ENCODE data around the gene SYNPO2.

Gene SYNPO2

DNA sequence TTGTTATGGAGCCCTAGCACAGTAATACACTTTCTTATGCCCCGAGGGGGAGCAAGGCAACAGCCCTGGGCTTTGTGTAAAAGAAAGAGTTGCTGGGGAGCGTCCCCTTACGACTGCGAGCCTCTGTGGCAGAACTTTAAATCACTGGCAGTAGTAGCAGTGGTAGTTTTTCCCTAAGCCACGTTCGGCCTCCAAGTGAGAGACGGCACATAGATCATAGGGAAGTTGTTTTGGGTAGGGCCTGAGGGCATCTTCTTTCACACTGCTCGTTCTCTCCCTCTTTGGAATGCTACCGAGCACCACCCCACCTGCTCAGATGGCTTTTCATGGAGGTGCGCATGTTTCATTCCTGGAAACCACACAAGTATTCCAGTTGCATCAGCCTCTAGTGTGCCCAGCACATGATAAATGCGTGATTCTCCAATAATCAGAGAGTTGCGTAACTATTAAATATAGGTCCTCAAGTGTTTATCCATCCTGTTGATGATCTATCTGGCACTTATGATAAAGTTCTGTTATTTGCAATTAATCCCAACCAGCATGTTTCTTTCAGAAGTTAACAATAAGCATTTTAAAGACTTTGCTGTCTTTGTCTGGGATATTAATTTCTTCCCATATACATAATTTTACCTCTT lies 7.0 kb upstream of the SYNPO2 start:
- no peak for DNase-seq

DNA sequence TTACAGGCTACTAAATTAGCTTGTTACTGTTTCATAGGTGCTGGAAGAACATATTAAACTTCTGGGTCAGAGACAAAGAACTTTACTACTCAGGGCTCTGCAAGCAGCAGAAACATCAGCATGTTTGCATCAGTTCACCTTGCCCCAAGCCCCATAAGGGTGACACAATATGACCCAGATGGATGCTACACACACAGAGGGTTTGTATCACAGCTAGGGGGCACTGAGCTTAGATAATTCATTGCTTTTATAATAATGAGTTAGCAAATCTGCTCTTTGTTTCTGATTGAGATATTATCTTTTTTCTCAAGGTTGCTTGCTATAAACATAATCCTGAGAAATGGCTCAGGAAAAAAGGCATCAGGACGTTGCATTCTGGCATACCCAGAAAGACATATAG lies 4.8 kb upstream of the SYNPO2 start:
- DNase-seq = no peak

DNA sequence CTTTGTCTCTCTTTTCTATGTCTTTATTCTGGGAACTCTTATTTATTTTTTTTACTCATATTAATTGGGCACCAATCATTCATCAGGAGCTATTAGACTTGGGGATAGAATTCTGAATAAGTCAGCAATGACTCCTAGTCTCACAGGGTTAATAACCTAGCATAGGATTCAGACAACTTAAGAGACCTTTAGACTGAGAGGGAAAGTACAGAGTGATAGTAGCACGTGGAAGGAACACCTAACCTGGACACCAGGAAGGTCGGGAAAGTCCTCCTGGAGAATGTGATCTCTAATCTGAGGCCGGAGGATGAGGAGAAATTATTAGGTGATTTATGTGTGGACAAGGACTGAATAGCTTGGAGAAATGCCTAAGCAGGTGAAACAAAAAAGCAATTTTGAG lies 3.9 kb upstream of the SYNPO2 start:
- DNase-seq = no peak

DNA sequence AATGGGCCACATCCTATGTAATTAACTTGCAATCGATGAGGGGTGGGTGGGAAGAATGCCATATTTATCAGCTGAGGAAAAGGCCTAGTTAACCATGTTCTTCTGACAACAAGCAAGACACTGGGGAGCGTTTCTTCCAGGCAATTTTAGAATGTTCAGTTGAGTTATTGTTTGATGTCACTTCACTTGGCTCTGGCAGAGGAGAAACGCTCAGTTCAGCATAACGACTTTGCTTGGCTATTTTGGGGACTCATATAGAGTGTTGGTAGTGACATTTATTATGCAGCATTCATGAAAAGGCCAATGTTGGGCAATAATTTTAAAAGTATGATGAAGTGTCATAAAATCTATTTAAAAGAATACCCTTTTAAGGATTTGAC lies 648 bp downstream of the SYNPO2 start:
- DNase-seq = no peak

DNA sequence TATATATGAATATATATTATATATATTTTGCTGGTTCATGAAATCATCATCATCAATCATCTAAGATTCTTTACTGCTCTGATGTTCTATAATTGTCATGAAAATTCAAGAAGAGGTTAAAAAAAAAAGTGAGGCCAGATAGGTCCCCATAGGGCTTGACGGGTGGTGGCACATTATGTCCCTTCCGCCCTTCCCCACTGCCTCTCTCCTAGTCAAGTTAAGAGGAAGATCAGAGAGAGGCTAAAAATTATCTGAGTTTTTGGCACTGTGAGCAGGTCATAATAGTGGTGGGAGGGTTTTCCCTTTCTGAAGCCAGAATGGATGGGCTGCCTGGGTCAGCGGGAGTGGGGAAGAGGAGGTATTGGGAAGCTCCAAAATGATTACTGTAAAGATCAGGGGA lies 5.4 kb downstream of the SYNPO2 start:
- DNase-seq = no peak

DNA sequence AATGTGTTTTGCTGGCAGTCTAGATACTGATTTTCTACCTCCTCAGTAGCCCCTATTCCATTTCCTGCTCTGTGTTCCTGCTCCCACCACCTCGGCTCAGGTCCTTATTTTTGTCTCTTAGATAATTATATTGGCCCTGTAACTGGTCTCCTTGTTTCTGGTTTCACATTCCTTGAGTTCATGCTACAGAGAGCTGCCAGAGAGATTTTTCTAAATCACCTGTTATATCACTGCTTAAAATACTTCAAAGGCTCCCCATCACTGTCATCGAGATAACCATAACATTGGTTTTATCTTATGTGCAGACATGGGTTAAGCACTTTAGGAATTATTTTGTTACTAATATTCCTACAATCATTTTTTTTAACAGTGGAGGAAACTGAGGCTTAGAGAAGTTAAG lies 9.6 kb downstream of the SYNPO2 start:
- DNase-seq = no peak

DNA sequence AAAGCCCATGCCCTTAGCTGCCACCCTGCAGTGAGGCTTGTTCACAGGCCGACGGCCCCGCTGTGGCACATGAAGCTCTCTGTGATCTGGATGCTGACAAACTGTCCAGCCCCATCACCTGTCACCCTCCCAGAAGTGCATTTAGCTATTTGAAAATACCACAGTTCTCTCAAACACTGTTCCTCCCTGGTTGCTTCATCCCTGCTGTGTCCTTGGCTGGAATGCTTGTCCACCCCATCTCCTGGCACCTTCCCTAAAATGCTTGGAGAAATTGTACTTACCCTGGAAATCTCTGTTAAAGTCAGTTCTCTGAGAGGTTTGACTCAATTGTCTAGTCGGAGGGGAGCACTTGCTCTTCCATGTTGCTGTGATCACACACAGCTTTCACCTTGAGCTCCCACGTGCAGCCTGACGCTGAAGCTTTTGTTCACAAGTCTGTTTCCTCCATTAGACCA lies 10.1 kb downstream of the SYNPO2 start:
- DNase-seq = no peak

DNA sequence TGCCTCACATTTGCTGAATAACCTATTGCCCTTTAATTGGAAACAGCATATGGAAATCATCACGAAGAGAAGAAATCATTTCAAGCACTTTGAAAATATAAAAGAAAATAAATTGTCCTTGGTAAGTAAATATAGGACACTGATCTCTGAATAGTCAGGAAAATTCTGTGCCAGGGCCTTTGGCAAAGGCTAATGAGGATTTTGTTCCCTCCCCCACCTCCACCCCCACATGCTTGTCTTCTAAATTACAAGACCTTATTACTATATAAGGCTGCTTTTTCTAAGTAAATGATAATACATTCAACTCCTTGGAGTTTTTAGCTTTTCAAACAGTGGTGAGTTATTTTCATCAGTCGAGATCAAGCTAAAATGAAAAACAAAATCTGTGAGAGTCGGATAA lies 15.8 kb downstream of the SYNPO2 start:
- no peak for DNase-seq

DNA sequence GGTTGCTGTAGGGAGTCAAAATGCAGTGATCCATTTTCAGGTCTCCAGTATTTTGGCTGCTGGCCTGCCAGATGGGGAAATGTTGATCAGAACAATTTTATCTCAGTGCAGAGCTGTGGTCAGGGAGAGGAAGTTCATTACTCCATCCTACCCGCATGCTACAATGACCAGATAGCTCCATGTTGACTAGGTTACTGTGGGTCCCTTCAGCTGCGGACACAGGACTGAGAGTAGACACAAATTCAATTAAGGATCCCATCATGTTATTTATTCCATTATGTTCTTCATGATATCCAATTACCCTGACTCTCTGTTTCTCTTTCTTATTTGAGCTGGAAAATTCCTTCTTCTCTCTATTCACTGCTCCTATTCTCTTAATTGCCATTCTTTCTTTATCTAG lies 16.3 kb downstream of the SYNPO2 start:
- DNase-seq = no peak

DNA sequence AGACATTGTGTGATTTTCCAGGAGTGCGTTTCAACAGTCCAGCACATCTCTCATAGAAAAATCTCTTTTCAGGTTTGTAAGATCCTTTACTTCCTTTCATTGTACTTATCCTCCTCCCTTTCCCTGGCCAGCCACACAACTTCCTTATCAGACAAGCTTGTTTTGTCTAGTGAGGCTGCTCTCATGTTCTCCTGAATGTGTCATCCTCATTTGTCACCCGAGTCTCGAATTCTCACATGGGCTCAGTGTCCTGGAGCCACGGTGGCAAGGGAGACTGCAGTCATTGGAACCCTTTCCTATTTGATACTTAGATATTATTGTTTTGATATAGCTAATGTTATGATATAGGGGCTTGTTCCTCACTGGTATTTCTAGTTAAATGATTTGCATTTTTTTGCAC lies 16.9 kb downstream of the SYNPO2 start:
- DNase-seq = no peak

DNA sequence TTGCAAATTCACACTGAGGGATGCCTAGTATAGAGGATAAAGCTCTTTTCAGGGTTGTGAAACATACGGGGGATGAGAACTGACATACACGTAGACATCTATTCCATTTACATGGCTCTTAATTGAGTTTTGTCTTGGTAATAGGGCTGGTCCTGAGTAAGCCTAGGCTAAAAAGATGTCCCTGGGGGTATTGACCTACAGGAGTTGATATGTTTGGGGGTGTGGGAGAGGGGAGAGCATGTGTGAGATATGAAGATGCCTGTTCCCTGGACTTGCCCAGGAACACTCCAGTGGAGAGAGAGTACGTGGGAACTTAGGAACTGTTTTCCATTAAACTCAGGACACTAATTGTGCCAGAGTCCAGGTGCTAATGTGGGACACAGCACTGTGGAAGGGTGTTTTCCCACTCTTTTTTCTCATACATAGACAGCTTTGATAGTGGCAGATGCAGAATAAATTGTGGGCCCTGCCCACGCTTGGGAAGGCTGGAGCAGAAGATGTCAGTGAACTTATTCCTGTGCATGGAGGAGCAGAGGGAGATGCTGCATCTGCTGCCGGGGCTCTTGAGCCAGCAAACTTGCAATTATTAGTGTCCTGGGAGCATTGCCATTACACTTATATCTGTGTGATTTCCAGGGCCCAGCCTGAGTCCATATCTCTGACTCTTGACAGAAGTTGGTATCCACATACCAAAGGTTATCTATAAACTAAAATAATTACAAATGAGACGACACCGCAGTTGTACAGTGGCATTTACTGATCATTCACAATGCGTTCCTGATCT lies 20.7 kb downstream of the SYNPO2 start:
- no peak for DNase-seq

DNA sequence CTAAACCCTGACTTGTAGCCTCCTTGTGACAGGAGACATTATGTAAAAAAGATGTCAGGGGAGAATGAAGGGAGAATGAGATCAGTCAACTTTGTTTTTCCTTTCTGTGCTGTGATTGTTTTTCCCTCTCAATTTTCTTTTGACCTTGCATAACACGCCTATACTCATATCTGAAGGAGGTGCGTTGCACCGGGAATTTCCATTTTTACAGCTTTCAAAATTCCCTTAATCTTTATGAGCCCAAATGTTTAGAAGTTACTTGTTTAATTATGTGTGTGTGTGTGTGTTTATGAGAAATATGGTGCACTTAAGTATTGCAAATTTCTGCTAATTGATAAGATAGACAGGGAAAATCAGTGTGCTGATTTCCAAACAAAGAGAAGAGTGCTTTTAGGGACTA lies 21.6 kb downstream of the SYNPO2 start:
- DNase-seq = no peak

DNA sequence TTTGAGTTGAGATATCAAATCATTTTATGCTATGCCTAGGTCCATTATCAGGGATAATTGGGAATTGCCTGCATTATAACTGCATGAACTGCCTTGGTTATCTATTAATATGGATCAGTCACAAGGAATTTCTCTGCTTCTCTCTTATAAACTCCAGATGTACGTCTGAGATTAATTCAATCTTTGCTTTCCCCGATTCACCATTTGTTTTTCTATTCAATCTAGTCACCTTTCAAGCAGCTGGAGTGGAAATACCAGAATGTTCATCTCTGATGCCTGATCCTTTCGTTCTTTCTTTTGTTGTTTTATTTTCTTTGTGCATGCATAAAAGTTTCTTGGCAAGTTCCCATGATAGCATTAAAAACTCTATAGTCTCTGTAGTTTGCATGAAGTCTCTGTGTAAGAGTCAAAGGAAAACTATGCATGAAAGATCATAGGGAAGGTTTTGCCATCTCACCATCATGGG lies 22.6 kb downstream of the SYNPO2 start:
- no peak for DNase-seq

DNA sequence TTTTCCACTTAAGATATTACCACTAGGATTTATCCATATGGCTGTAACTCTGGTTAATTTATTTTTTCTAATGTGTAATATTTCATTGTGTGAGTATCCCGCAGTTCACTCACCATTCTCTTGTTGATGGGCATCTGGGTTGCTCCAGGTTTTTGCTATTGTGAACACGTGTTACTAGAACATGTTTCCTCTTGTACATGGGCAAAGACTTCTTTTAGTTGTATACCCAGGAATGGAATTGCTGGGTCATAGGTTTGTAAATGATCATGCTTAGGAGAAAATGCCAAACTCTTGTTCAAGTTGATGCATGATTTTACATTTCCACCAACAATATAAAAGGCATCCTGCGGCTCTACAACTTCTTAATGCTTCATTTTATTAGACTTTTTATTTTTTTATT lies 26.8 kb downstream of the SYNPO2 start:
- no peak for DNase-seq

DNA sequence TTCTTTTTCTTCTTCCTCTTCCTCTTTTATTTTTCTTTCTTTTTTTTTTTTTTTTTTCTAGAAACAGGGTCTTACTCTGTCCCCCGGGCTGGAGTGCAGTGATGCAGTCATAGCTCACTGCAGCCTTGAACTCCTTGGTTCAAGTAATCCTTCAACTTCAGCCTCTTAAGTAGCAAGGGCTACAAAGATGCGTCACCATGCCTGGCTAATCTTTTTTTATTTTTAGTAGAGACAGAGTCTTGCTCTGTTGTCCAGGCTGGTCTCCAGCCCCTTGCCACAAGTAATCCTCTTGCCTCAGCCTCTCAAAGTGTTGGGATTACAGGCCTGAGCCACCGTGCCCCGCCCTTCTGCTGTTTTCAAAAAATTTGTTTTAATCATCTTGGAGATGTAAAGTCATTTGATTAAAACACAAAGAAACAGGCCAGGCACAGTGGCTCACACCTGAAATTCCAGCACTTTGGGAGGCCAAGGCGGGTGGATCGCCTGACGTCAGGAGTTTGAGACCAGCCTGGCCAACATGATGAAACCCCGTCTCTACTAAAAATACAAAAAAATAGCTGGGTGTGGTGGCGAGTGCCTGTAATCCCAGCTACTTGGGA lies 28.1 kb downstream of the SYNPO2 start:
- DNase-seq = no peak

DNA sequence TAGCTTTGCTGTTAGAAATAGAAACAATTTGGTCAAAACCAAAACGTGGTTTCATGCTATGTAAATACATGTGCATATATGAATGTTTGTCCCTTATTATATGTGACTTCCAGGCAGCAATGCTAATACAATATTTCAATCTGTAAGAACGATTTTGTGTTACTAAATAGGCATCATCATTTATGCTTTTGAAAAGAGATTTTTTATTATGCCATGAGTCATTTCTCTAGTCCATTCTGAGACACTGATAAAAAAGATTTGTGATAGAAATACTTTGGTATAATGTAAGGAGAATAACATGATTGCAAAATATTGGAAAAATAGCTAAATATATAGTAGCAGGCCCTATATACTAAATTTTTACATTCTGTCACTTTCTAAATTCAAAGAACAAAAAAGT lies 28.9 kb downstream of the SYNPO2 start:
- no peak for DNase-seq

DNA sequence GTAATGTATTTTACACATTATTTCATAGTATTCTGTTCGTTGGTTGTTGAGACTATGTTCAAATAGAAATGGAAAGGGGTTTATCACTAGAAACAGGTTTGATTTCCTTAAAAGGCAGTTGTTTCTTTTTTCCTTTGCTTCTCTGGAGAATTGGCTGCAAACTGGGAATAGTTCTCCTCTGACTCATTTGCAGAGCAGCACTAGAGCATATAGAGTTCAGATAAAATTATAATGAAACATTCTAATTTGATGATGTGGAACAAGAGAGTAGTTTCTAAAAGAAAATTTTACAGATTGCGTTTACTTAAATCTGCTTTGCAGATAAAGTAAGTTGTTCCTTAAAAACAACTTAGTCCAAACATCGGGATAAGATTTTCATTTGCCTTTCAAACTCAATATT lies 29.7 kb downstream of the SYNPO2 start:
- no peak for DNase-seq

DNA sequence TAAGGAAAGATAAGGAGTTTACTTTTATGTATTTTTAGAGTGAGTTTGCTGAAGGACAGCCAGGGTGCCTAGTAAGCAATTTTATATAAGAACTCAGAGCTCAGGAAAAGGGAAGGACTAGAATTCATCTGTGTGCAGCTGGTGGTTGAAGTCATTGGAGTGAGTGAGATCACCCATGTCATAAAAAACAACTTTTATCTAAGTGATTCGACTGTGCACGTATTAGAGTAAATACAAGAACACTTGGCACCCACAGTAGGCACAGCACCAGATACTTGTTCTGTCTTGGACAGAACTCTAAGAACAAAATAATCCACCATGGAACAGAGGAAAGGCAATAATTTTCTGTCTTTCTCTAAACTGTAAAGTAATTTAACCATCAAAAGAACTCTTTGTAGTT lies 31.6 kb downstream of the SYNPO2 start:
- no peak for DNase-seq

DNA sequence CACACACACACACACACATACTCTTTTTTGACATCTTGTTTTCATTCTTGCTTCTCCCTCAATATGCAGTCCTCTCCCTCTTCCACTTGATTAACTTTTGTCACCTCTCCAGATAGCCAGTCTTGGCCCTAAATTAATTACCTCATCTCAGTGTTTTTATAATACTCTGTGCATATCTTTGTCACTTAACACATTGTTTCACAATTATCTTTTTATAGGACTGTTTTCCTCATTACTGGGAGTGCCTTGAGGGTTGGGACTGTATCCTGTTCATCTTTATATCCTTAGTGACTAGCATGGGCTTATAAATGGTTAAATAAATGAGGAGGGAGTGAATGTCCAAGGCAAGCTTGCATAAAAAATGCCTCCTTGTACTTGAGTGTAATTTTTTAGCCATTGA lies 33.1 kb downstream of the SYNPO2 start:
- no peak for DNase-seq

DNA sequence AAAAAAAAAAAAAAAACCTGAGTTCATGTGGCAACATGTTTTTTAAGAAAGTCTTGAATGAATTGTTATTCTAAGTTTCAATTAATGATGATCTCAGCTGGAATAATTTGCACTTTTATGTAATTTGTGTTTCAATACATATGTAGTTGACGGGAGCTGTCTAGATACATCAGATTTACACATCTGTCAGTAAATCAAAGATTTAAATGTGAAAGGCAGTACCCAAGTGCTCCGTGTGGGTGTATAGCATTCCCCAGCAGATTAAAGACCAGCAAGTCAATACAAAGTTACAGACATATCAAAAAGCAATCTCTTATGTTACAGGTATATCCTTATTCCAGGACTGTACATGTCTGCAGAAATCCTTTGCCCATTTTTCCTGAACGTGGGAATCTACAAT lies 35.2 kb downstream of the SYNPO2 start:
- DNase-seq = no peak

DNA sequence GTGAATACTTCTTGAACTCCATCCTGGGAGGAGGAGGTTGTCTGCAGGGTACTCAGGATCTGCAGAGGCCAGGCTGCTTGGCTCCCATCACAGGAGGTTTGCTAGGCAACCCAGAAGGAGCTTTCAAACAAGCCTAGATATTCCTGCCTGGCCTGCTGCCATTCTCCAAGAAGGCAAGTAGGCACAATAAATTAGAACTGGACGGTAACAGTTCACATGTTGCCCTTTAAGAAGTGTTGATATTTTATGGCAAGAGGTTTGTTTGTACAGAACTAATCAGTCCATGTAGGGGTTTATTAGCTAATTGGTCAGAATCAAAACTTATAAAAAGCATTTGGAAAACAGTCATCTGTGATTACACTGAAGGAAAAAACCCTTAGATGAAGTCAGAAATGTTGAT lies 39.3 kb downstream of the SYNPO2 start:
- DNase-seq = no peak

DNA sequence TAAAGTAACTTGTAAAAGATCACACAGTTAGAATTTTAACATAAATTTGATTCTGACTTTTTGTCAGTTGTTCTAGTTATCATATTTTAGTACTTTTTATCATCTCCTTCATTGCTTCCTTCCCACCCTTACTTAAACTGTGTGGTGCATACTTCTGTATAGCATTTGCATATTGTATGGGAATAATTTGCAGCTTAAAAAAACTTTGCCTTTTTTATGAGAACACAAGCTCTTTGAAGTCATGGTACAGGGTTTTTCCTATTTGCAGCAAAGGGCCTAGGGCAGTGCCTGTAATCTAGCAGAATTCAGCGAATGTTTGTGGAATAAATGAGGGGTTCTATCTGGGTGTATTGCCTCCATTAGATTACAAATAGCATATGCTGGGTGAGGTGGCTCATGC lies 41.6 kb downstream of the SYNPO2 start:
- DNase-seq = no peak

DNA sequence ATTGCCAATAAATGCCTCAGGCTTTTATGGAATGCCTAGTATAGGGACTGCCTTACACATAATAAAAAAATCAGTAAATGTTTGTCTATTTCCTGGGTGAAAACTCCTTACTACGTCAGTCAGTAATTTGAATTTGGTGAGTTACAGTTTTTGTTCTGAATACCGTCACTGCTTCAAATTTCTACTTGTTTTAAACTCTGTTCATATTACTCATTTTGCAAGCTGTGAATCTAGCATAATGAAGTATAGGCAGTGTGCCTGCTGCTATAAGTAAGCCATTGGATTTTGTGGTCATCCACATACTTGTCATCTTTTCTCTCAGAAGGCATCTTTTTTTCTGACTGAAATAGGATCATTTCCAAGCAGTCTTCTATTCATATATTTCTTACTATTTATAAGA lies 43.1 kb downstream of the SYNPO2 start:
- DNase-seq = no peak

DNA sequence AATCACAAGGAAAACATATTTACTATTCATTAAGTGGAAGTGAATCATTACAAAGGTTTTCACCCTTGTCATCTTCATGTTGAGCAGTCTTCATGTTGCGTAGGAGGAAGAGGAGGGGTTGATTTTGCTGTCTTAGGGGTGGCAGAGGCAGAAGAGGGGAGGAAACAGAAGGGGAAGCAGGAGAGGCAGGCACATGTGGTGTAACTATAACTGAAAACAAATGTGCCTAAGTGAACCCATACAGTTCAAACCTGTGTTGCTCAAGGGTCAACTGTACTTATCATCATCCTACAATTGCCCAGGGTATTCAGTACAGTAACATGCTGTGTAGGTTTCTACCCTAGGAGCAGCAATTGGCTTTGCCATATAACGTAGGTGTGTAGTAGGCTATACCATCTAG lies 47.2 kb downstream of the SYNPO2 start:
- no peak for DNase-seq

All from right kidney (tissue), 1 donor.